Kidney (tissue), 14 donors: Measurements from ENCODE around the gene AANAT. TPM values are rescaled to one million over a fixed set of nuclear protein-coding genes. Genes with fewer than 3 reads are reported as not detected.

Experiments used
- DNase-seq, 5 donors: peaks; one replicate each; pipeline ENCODE4 v3.0.0-alpha.2; 2013 to 2020
- FAIRE-seq: peaks from 2 replicates; lab custom pipeline; 2012; peaks lifted over from hg19 to GRCh38; lab: Jason Lieb, UNC
- H3K27ac ChIP-seq, 2 donors: one replicate each; pipeline ENCODE4 v1.7.0; 2013; ENCODE audit warnings: low read depth in 2 of 2, low read length in 2 of 2, inconsistent platforms in 1 of 2
- H3K27me3 ChIP-seq: one replicate; pipeline ENCODE4 v1.7.1; 2013; ENCODE audit warnings: low read length, inconsistent platforms; ENCODE audit not compliant: control insufficient read depth, insufficient read depth
- H3K36me3 ChIP-seq, 3 donors: one replicate each; pipeline versions ENCODE4 v1.7.0 to v1.7.1; 2013; ENCODE audit warnings: low read length in 3 of 3, control low read depth in 1 of 3, inconsistent platforms in 1 of 3; ENCODE audit not compliant: insufficient read depth in 3 of 3, control insufficient read depth in 2 of 3
- H3K4me1 ChIP-seq, 3 donors: one replicate each; pipeline versions ENCODE4 v1.7.0 to v1.7.1; 2013; ENCODE audit warnings: low read length in 3 of 3, inconsistent platforms in 1 of 3, low read depth in 1 of 3; ENCODE audit not compliant: control insufficient read depth in 2 of 3, insufficient read depth in 2 of 3
- H3K4me3 ChIP-seq, 3 donors: one replicate each; pipeline versions ENCODE4 v1.7.0 to v1.8.1; 2013; ENCODE audit warnings: low read length in 3 of 3, control low read depth in 1 of 3, inconsistent platforms in 1 of 3
- H3K9ac ChIP-seq, 3 donors: one replicate each; pipeline versions ENCODE4 v1.7.0 to v1.7.1; 2013; ENCODE audit warnings: low read length in 3 of 3, control low read depth in 1 of 3, inconsistent platforms in 1 of 3
- H3K9me3 ChIP-seq, 3 donors: one replicate each; pipeline versions ENCODE4 v1.7.0 to v1.7.1; 2013; ENCODE audit warnings: low read length in 3 of 3, control low read depth in 1 of 3, inconsistent platforms in 1 of 3; ENCODE audit not compliant: control insufficient read depth in 2 of 3, insufficient read depth in 1 of 3
- intact Hi-C: fragments of 100-400 bp; cut with DNase I; formaldehyde crosslinking; loops from one replicate; pipeline ENCODE4 v1.11.1; 2022
- polyA plus RNA-seq: library from polyadenylated mRNA; stranded (reverse); fragments of 350-450 nt; fragmentation: Illumina TruSeq; extraction: RNeasy Lipid Tissue Mini Kit (QIAGEN cat#74804); gene quantifications from one replicate; pipeline ENCODE4 v1.2.3, GENCODE V29; 2014; ENCODE audit warnings: low read depth, low replicate concordance; ENCODE audit not compliant: insufficient read depth
- total RNA-seq: library from RNA; stranded (reverse); fragmentation: NEBNext Ultra II Directional; extraction: Animal tissue kit (Norgen Biotek cat#: 25700); gene quantifications from one replicate; pipeline ENCODE4 v1.2.1, GENCODE V29; 2021
- TF ChIP-seq, protein P1 (sequence below): IDR thresholded peaks from 3 replicates; pipeline ENCODE4 v1.5.1; 2012; ENCODE audit warnings: mild to moderate bottlenecking, moderate library complexity, borderline replicate concordance; ENCODE audit not compliant: insufficient read depth; ENCODE audit errors: extremely low read depth
- donor health status: control.
- donor health status: control.
- donor health status: control.
- donor health status: control.
- donor health status: control.
- donor health status: DM: yes; HTN: yes; CAD: no.
- donor health status: Normal renal cell carcinoma (clear cell type).

AANAT gene
- total and polyA plus RNA-seq, 2 donors from 2014 or later: not detected

DNA sequence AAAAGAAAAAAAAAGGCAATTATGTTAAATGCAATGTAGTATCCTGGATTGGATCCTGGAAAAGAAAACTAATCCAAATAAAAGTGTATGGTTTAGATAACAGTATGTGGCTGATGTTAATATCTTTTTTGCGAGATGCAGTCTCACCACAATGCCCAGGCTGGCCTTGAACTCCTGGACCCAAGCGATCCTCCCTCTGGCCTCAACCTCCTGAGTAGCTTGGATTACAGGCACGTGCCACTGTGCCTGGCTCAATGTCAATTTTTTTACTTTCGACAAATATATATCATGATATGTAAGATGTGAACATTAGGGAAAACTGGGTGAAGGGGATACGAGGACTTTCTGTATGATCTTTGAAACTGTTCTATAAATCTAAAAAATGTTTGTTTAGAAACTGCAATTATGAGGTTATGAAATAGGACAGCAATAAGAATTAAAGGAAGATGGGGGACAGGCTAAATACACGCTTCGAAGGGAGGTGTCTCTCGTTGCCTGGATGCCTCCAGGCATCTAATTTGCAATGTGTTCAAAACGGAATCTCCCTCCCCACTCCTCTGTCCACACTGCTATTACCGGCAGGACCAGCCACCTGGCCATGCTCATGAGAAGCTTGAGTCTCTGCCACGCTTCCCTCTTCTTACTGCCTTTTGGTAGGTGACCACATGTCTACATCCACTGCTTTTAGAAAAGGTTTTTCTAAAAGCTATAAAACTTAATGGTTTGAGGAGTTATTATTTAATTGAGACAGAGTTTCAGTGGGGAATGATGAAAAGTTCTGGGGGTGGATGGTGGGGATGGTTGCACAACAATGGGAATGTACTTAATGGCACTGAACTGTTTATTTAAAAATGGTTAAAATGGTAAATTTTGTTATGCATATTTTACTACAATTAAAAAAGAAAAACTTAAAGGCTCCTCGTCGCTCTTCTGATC, 29.7 kb upstream of the AANAT start:
- TF ChIP-seq, protein P1, sequence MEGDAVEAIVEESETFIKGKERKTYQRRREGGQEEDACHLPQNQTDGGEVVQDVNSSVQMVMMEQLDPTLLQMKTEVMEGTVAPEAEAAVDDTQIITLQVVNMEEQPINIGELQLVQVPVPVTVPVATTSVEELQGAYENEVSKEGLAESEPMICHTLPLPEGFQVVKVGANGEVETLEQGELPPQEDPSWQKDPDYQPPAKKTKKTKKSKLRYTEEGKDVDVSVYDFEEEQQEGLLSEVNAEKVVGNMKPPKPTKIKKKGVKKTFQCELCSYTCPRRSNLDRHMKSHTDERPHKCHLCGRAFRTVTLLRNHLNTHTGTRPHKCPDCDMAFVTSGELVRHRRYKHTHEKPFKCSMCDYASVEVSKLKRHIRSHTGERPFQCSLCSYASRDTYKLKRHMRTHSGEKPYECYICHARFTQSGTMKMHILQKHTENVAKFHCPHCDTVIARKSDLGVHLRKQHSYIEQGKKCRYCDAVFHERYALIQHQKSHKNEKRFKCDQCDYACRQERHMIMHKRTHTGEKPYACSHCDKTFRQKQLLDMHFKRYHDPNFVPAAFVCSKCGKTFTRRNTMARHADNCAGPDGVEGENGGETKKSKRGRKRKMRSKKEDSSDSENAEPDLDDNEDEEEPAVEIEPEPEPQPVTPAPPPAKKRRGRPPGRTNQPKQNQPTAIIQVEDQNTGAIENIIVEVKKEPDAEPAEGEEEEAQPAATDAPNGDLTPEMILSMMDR: no peak
- Histone ChIP-seq H3K9ac (no peak overlapping the region), H3K4me1 (peaks cover 0 to 6% (median 0%) of the 10 kb centered on the region in 3 donors), H3K36me3 (peaks cover 0 to 3% (median 0%) of the 10 kb centered on the region in 3 donors), H3K27ac (no peak overlapping the region), H3K27me3 (no peaks in the 10 kb centered on the region), H3K4me3 (no peak overlapping the region), H3K9me3 (no peaks in the 10 kb centered on the region)
- DNase-seq: no peak
- no peak for FAIRE-seq
- intact Hi-C loops: no loop called here

DNA sequence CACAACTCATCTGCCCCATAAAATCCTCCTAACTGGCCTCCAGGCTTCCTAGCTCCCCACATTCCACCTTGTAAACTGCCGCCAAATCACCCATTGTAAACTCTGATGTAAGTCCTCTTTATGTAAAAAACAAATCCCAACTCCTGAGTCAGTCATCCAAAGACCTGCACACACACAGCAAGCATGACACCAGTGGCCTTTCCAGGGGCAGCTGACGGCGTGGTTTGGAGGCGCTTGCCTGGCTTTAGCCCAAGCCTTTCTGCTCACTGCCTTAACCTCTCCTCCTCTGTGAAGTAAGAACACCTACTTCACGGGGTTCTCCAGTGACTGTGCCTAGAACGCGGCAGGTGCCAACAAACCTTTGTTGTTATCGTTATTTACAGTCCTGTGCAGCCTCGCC, 28.5 kb upstream of the AANAT start:
- TF ChIP-seq, protein P1: no peak
- Histone ChIP-seq H3K9ac (no peak overlapping the region), H3K27ac (no peak overlapping the region), H3K9me3 (no peaks in the 10 kb centered on the region), H3K4me1 (peaks cover 0 to 6% (median 0%) of the 10 kb centered on the region in 3 donors), H3K4me3 (no peak overlapping the region), H3K36me3 (peaks cover 0 to 3% (median 0%) of the 10 kb centered on the region in 3 donors), H3K27me3 (no peaks in the 10 kb centered on the region)
- intact Hi-C loops: no loop called here
- DNase-seq: no peak
- no peak for FAIRE-seq

- no peak overlapping the region for H3K9ac ChIP-seq
- H3K27me3 ChIP-seq: no peaks in the 10 kb centered on the region
- FAIRE-seq (no peak), DNase-seq (no peak)
- TF ChIP-seq, protein P1: no peak
- H3K4me1 ChIP-seq: peaks cover 0 to 6% (median 0%) of the 10 kb centered on the region in 3 donors
- no peak overlapping the region for H3K27ac ChIP-seq
- peaks cover 0 to 1% (median 0%) of the 10 kb centered on the region in 3 donors for H3K36me3 ChIP-seq
- intact Hi-C loops: no loop called here
- no peak overlapping the region for H3K4me3 ChIP-seq
- no peaks in the 10 kb centered on the region for H3K9me3 ChIP-seq
These were observed 28.0 kb upstream of the AANAT start for GRCh38 chr17:76439314-76439928.
